Fibroblast of lung (primary cell): Measurements from ENCODE around the gene NIPAL4. TPM values are rescaled to one million over a fixed set of nuclear protein-coding genes. Genes with fewer than 3 reads are reported as not detected.

Experiments
- DNase-seq, 2 donors: peaks; one replicate each; pipeline versions ENCODE4 v3.0.0 to v3.0.0-alpha.2; 2010; ENCODE audit warnings: low read depth in 2 of 2
- H2AFZ ChIP-seq: 2 replicates; pipeline ENCODE4 v1.5.1; 2012; ENCODE audit warnings: low read length, control low read depth, inconsistent platforms
- H3K27ac ChIP-seq: 2 replicates; pipeline ENCODE4 v1.5.1; 2011; ENCODE audit warnings: low read length, control low read depth; ENCODE audit not compliant: insufficient read depth
- H3K27me3 ChIP-seq: 2 replicates; pipeline ENCODE4 v1.5.1; 2011; ENCODE audit warnings: mild to moderate bottlenecking, low read length; ENCODE audit not compliant: control insufficient read depth, insufficient read depth
- H3K36me3 ChIP-seq: 2 replicates; pipeline ENCODE4 v1.5.1; 2011; ENCODE audit warnings: low read length; ENCODE audit not compliant: control insufficient read depth, insufficient read depth
- H3K4me1 ChIP-seq: 2 replicates; pipeline ENCODE4 v1.5.1; 2011; ENCODE audit warnings: low read length; ENCODE audit not compliant: control insufficient read depth, insufficient read depth; ENCODE audit errors: extremely low read depth
- H3K4me2 ChIP-seq: 2 replicates; pipeline ENCODE4 v1.5.1; 2011; ENCODE audit warnings: low read length, control low read depth; ENCODE audit not compliant: insufficient read depth; ENCODE audit errors: extremely low read depth
- H3K4me3 ChIP-seq, 4 experiments: fragments of 200-600 bp in 1 of 4; sonication (generic) in 1 of 4; replicated peaks in 1 of 4; 2 replicates each; pipeline ENCODE4 v1.5.1; 2011 to 2016; ENCODE audit warnings: low read length in 4 of 4, low read depth in 3 of 4, mild to moderate bottlenecking in 3 of 4, control low read depth in 2 of 4, inconsistent platforms in 1 of 4, mixed read lengths in 1 of 4; ENCODE audit not compliant: insufficient read depth in 1 of 4; ENCODE audit errors: control extremely low read depth in 1 of 4
- H3K79me2 ChIP-seq: 2 replicates; pipeline ENCODE4 v1.5.1; 2012; ENCODE audit warnings: mild to moderate bottlenecking, low read length, inconsistent platforms; ENCODE audit not compliant: control insufficient read depth, insufficient read depth
- H3K9ac ChIP-seq: 2 replicates; pipeline ENCODE4 v1.5.1; 2011; ENCODE audit warnings: mild to moderate bottlenecking, low read length, control low read depth; ENCODE audit not compliant: insufficient read depth
- H3K9me3 ChIP-seq: 2 replicates; pipeline ENCODE4 v1.5.1; 2012; ENCODE audit warnings: low read depth, low read length; ENCODE audit not compliant: control insufficient read depth, insufficient read depth
- H4K20me1 ChIP-seq: 2 replicates; pipeline ENCODE4 v1.5.1; 2011; ENCODE audit warnings: low read length; ENCODE audit not compliant: control insufficient read depth, insufficient read depth; ENCODE audit errors: extremely low read depth
- EZH2 ChIP-seq: IDR thresholded peaks from 2 replicates; pipeline ENCODE4 v1.5.1; 2012; ENCODE audit warnings: low read length, control low read depth, mild to moderate bottlenecking; ENCODE audit errors: missing control alignments
- polyA plus RNA-seq, 2 donors: library from polyadenylated mRNA; depleted of rRNA in 1 of 2; stranded (reverse) in 1 of 2; unstranded in 1 of 2; fragments of >200 nt; gene quantifications; 2 replicates each; pipeline ENCODE4 v1.2.1, GENCODE V29; 2011 to 2012; ENCODE audit warnings: missing spikeins in 1 of 2
- total RNA-seq: library from RNA; depleted of rRNA; stranded (reverse); fragments of >200 nt; gene quantifications from 2 replicates; pipeline ENCODE4 v1.2.1, GENCODE V29; 2014
- TF ChIP-seq, protein P1 (sequence below), 2 donors: IDR thresholded peaks in 1 of 2; conservative IDR thresholded peaks in 1 of 2; 1 replicate in 1 of 2; 2 replicates in 1 of 2; pipeline ENCODE4 v1.5.1; 2011 to 2012; ENCODE audit warnings: low read length in 2 of 2, control low read depth in 1 of 2, inconsistent platforms in 1 of 2, low read depth in 1 of 2, mild to moderate bottlenecking in 1 of 2

Gene NIPAL4
- total and polyA plus RNA-seq, 2 donors (not counting 1 experiment from before 2014, with no cell fraction given), result 0.07 to 0.17 TPM

DNA sequence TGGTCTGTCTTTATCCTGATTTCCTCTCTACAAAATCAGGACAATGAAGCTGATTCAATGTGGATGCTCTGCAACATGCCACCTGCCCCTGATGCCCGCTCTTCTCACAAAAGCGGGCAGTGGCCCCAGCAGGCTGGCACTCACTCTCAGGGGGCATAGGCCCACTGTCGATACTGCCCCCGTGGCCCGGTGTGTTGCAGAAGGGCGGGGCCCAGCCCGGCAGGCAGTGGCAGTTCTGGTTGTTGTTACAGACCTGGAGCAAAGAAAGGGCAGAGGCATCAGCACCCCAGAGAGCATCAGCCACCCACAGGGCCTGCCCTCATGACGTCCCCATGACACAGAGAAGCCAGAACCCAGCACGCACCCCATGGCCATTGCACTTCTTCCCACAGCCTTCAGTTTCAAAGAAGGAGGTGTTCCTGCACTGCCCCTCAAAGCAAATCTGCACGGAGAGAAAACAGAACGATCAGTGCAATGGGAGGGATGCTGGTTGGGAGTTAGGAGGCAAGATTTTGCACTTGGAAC is 31.5 kb downstream of the NIPAL4 start:
- TF ChIP-seq, protein P1, sequence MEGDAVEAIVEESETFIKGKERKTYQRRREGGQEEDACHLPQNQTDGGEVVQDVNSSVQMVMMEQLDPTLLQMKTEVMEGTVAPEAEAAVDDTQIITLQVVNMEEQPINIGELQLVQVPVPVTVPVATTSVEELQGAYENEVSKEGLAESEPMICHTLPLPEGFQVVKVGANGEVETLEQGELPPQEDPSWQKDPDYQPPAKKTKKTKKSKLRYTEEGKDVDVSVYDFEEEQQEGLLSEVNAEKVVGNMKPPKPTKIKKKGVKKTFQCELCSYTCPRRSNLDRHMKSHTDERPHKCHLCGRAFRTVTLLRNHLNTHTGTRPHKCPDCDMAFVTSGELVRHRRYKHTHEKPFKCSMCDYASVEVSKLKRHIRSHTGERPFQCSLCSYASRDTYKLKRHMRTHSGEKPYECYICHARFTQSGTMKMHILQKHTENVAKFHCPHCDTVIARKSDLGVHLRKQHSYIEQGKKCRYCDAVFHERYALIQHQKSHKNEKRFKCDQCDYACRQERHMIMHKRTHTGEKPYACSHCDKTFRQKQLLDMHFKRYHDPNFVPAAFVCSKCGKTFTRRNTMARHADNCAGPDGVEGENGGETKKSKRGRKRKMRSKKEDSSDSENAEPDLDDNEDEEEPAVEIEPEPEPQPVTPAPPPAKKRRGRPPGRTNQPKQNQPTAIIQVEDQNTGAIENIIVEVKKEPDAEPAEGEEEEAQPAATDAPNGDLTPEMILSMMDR (conservative IDR thresholded peaks at IDR 0.05 in 1 of 2, IDR thresholded peaks at IDR 0.05 in 1 of 2; ENCODE audit: low read depth in 1 of 2, low read length in 2 of 2), result no peak
- no peak for TF ChIP-seq EZH2
- H3K4me1 ChIP-seq, result no peaks in the 10 kb centered on the region
- H3K9ac ChIP-seq, result no peak overlapping the region
- H3K27ac ChIP-seq, result no peak overlapping the region
- no peaks in the 10 kb centered on the region for H3K79me2 ChIP-seq
- no peaks in the 10 kb centered on the region for H4K20me1 ChIP-seq
- H3K4me2 ChIP-seq, result no peak overlapping the region
- H3K36me3 ChIP-seq, result peaks cover 17% of the 10 kb centered on the region
- no peak for DNase-seq
- H2AFZ ChIP-seq, result no peak overlapping the region
- no peaks in the 10 kb centered on the region for H3K27me3 ChIP-seq
- no peak overlapping the region for H3K4me3 ChIP-seq
- no peaks in the 10 kb centered on the region for H3K9me3 ChIP-seq

DNA sequence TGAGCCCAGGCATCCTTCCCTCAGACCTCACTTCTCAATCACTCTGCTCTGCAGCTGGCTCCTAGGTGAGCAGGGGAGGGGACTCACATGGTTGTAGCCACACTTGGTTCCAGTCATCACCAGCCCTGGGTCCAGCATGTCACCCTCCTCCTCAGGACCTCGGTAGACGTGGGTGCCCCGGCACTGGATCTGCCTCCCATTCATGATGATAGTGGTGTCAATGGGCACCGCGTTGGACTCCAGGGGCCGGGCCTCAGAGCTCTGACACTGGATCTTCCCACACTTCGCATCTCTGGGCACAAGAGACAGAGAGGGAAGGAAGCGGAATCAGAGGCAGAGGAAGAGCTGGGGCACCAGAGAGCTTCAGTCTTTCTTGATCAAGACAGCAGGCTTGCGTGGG is 32.9 kb downstream of the NIPAL4 start:
- no peak for DNase-seq
- Histone ChIP-seq H2AFZ (no peak overlapping the region), H3K36me3 (peaks cover 15% of the 10 kb centered on the region), H3K4me3 (no peak overlapping the region), H3K27me3 (no peaks in the 10 kb centered on the region), H3K27ac (no peak overlapping the region), H3K9me3 (no peaks in the 10 kb centered on the region), H3K4me2 (no peak overlapping the region), H3K79me2 (no peaks in the 10 kb centered on the region), H3K9ac (no peak overlapping the region), H4K20me1 (no peaks in the 10 kb centered on the region), H3K4me1 (no peaks in the 10 kb centered on the region)
- TF ChIP-seq EZH2, result no peak
- TF ChIP-seq, protein P1 (conservative IDR thresholded peaks at IDR 0.05 in 1 of 2, IDR thresholded peaks at IDR 0.05 in 1 of 2; ENCODE audit: low read depth in 1 of 2, low read length in 2 of 2), result no peak

- H3K4me2 ChIP-seq, result no peak overlapping the region
- H3K4me3 ChIP-seq, result no peak overlapping the region
- TF ChIP-seq EZH2, result no peak
- TF ChIP-seq, protein P1 (conservative IDR thresholded peaks at IDR 0.05 in 1 of 2, IDR thresholded peaks at IDR 0.05 in 1 of 2; ENCODE audit: low read depth in 1 of 2, low read length in 2 of 2), result no peak
- no peaks in the 10 kb centered on the region for H3K79me2 ChIP-seq
- H4K20me1 ChIP-seq, result no peaks in the 10 kb centered on the region
- H3K27ac ChIP-seq, result no peak overlapping the region
- no peaks in the 10 kb centered on the region for H3K9me3 ChIP-seq
- H3K4me1 ChIP-seq, result no peaks in the 10 kb centered on the region
- no peak overlapping the region for H3K9ac ChIP-seq
- H3K27me3 ChIP-seq, result no peaks in the 10 kb centered on the region
- peaks cover 11% of the 10 kb centered on the region for H3K36me3 ChIP-seq
- no peak overlapping the region for H2AFZ ChIP-seq
- no peak for DNase-seq
Observed at GRCh38 chr5:157494178-157494832, 34.3 kb downstream of the NIPAL4 start.
